AG08395 (cell line): Measurements from ENCODE around the gene MYO18A.

ENCODE experiments used
- DNase-seq: peaks from one replicate; pipeline ENCODE4 v3.0.0; 2012; ENCODE audit warnings: mixed read lengths, low spot score

The MYO18A gene

DNA sequence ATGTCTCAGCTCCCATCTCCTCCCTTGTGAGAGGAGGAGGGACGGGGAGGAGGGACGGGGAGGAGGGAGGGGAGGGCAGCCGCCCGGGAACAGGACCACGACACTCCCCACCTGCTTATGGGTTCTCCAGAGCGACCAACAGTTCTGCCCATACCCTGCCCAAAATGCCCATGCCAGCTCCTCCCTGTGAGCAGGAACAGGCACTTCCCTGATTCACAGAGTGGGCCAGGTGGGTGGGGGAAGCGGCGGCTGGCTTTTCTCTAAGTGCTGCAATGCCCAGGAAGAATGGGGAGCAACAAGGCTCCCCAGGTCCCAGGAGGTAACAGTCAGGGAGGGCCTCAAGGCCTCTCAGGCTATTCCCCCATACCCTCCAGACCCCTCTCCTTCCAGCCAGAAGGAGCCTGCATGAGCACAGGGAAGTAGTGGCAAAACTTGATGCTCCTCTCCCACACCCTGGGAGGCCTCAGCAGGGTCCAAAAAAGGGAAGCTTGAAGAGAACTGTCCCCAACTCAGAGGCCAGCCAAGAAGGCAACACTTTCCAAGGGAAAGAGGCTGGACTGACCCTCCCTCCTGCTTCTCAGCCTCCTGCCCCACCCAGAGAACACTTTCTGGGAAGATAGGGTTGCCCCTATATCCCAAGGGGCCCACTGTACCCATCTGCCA lies 53.8 kb downstream of the MYO18A start:
- no peak for DNase-seq

DNA sequence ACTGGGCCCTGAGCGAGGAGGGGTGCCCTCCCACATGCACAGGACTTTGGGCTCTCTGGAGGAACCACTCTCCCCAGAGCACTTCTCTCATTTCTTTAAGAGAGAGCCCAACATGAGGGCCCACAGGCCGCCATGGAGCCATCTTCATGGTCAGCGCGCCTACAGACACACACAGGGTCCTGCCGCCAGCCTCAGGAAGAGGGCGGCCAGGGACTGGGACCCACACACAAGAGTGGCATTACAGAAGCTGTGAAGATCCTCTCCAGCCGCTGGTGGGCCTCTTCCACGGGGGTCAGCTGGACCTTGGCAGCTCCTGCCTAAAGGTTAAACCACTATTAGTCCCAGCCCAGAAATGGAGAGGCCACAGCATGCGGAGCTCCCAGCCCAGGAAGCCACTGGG lies 54.5 kb downstream of the MYO18A start:
- DNase-seq: no peak

DNA sequence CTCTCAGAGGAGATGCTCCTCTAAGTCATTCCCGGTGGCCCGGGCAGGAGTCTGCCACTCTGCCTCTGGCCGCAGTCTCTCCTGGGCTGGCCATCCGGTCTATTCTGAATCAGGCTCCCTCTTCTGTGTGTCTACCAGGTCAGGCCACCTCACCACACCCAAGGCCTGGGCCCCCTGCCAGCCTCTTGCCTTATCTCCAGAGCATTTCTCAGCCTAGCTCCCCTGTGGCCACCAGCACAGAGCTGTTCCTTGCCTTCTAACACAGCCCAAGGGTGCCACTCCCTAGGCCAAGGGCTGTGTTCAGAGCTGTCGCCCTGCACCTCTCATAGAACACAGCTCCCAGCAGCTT lies 55.3 kb downstream of the MYO18A start:
- no peak for DNase-seq

DNA sequence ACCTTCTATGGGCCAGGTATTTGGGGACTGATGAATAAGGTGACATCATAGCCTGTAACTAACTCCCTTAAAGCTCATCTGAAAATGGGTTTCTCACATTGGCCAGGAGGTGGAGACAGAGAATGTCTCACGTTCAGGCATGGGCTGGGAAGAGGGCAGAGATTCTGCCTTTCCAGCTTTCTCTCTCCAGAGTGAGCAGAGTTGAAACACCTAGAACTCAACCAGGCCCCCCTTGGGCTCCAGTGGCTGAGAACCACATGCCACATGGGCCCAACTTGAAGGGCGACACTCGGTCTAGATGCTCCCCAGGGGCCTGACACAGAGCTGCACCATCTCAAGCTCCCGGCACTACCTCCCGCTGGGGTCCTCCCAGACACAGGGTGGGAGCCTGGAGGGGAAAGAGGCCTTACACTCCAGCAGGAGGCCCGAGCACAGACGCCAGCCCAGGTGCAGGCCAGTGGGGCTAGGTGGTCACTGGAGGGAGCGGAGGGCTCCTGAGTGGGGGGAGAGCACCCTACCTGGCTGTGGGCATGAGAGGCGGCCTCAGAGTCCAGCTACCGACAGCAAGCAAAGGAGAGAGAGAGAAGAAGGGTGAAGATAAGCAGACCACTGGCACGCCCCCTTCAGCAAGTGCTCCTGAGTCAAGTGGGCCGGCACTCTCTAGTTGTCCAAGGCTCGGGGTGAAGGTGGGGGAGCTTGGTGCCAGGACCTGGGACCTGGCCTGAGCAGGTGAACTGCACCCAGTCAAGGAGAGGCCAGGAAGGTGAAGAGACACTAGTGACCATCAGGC lies 55.9 kb downstream of the MYO18A start:
- DNase-seq: peak; percentile 84

DNA sequence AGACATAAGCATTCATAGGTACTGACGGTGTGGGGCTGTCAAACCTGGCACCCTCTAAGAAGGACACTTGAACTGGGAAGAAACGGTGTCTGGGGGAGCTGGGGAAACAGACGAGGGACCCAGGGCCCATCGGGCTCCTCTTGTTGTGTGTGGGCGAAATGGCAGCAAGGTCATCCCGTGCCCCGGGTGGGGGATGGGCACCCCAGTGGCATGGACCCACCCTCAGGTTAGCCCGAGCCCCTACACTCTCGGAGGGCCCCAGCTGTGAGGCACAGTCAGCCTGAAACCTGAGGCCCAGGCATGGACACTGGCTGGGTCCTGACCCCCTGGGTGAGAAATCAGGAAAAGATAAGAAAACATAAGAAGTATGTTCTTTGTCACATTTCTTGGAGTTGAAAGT lies 57.1 kb downstream of the MYO18A start:
- DNase-seq: no peak

DNA sequence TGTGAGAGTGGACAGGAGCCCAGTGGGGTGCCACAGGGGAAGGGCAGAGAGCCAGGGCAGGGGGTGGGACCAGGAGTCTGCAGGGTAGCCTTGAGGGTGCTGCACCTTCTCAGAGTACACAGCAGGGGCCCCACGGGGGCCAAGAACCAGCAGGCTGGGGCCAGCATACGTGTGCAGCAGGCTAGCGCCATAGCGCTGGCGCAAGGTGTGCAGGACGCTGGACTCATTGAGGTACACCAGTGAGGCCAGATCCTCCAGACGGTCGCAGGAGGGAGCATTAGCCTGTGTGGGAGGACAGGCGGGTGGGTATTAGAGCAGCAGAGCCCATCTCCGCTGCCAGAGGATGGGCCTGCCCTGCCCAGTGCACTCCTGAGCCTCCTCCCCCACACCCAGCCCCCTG lies 58.8 kb downstream of the MYO18A start:
- DNase-seq: no peak

DNA sequence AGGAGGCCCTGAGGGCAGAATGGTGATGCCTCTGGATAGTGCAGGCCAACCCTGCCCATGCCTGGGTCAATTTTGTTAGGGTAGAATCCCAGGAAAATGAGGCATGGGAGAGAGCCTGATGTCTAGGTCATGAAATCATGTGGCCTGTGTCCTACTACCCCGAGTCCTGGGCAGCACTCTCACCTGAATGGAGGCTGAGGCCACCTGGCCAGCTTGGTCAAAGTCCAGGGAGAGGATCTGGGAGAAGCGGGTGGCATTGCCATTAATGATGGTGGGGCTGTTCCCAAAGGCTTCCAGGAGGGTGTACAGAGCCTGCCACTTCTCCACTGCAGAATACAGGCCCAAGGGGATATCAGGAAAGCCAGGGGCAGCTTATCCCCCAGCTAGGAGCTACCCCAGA lies 59.8 kb downstream of the MYO18A start:
- DNase-seq: no peak

DNA sequence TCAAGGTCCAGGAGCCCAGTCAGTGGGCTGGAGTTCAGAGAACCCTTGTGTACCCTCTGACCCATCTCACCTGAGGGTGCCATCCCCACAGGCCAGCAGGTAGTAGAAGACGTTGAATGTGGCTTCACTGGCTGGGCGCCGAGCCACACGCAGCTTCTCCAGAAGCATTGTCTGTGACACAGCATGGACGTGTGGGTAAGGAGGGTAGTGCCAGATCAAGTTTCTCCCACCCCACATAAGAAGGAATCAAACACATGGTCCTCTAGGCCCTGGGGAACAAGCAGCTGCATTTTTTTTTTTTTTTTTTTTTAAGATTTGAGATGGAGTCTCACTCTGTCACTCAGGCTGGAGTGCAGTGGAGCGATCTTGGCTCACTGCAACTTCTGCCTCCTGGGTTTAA lies 60.9 kb downstream of the MYO18A start:
- no peak for DNase-seq

DNA sequence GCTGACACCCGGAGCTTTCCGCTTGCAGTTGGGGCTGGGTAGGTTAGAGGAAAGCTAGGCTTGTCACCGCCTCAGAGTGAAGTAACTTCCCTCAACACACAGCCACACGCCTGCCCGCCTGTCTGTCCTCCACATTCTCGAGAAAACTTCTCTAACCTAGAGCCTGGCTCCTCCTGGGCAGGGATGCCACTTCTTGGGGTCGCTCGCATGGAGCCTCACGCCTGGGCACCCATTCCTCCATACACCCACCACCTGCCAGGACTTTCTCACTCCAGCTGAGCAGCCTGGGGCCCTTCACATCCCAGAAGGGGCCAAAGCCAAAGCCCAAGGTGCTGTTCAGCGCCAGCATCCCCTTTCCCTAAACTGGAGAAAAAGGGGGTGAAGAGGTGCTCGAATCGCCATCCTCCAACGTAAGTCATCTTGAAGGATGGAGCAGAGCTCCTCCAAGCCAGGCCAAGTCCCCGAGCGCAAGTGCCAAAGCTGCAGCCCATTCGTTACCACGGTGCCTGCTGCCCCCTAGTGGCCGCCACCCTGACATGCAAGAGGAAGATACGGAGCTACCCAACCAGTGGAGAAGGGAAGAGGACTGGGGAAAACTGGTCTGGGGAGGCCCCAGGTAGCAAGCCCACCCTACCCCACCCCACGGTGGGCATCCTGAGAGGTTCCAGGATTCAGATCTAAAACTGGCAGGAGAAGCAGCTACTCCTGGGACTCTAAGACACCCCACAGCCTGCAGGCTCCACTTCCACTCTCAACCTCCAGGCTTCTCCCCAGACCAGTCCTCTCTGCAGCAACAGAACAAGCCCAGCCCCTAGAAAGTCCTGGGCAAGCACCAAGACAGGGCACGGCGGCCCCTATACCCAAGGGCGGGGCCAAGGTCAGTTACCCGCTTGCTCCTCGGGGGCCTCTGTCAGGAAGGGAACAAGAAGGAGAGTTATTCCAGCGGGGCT lies 63.1 kb downstream of the MYO18A start:
- peak; percentile 69 for DNase-seq

DNA sequence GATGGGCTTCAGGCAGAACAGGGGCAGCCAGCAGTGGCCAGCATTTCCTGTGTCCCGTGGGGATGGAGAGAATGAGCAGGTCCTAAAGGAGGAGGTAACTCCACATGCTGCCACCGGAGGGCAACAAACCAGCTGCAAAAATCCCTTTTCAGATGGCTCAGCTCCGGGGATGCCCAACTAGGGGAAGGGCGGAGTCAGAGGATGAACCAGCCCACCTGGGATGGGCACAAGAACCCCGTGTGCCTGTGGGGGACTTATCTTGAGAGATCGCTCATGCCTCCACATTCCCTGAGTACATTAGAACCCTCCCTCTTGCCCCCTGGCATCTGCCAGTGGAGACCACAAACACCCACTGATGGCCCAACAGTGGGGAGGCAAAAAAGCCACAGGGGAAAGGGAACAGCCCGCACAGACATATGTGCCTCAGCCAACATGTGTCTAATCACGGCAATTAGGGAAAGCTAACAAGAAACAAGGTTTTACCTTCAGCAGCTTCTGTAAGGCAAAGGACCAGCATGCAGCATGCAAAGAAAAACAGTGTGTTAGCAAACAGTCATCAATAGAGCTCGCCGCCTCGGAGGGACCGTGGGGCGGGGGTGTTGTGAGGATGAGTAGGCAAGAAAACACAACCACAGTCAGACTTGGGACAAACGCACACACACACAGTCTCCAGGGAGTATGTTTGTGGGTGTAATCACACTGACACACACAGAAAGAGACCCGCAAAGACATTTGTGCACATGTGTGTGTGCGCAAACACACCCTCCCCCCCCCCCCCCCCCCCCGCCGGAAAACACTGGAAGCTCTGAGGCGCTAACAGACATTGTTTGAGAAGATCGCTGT lies 64.0 kb downstream of the MYO18A start:
- peak; percentile 68 for DNase-seq

DNA sequence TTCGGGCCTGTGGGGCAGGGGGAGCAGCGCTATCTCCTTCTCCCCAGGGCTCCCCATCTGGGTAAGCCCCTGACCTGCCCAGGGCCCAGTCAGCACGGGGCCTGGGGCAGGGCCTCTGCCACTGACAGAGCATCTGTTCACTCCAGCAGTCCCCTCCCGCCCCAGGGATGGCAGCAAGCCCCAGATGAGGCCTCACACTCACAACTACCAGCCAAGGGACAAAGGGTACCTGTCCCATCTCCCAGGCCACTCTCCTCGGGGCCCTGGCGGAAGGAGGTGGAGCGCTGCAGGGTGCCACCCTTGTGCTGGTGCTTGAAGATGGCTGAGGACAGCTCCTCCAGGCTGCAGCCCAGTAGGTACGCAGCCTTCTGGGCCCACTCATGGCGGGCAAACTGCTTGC lies 64.8 kb downstream of the MYO18A start:
- DNase-seq: no peak

DNA sequence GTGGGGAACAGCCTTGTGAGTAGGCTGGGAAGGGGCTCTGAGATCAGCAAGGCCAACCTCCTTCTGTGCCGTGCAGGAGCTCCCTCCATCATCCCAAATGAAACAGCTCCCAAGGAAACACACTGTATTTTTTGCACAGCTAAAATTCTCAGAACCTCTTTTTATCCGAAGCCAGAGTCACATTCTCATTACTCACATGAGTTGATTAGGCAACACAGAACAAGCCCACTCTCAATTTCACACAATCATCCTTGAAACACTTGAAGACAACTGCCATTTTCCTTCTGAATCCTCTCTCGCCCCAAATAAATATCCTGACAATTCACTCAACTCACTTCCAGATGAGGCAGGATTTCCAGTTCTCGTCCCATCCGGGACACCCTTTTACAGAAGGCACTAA lies 66.1 kb downstream of the MYO18A start:
- no peak for DNase-seq

DNA sequence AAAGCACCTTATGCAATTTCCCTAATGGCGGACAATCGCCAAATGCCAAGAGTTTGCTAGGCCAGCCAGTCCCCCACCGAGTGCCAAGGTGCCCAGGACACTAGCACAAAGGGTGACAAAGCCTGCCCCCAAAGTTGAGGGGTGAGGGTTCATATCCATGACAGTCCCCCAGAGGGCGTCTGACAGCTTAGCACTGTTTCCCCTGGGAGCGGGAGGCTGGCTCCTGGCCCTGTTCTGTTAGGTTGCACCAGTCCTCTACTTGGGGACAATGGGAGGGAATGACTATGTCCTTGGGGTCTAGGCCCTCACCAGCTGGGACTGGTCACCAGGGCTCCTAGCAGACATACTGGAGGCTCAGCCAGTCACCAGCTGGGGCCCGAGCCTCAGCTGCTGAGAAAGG lies 66.9 kb downstream of the MYO18A start:
- no peak for DNase-seq

DNA sequence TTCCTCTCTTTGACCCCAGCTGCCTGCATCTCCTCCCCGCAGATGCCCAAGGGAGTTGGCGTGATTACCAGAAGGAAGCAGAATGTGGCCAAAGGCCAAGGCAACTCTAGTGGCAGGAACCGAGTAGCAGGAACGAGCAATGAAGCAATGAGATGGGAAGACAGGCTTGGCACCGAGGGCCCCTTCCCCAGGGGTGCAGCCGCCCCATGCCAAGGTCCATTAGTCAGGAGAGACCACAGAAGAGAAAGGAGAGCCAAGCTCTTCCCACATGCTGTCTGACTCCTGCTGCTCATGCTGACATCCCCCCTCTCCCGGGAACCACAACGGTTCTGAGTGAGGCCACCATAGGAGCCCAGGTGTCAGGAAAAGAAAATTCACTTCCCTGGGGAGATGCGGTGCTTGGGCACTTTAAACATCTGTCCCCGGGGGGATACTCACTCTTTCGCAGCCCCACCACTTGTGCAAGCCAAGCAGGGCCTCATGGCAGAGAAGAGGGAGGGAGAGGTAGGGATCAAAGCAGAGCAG lies 67.4 kb downstream of the MYO18A start:
- DNase-seq: no peak

DNA sequence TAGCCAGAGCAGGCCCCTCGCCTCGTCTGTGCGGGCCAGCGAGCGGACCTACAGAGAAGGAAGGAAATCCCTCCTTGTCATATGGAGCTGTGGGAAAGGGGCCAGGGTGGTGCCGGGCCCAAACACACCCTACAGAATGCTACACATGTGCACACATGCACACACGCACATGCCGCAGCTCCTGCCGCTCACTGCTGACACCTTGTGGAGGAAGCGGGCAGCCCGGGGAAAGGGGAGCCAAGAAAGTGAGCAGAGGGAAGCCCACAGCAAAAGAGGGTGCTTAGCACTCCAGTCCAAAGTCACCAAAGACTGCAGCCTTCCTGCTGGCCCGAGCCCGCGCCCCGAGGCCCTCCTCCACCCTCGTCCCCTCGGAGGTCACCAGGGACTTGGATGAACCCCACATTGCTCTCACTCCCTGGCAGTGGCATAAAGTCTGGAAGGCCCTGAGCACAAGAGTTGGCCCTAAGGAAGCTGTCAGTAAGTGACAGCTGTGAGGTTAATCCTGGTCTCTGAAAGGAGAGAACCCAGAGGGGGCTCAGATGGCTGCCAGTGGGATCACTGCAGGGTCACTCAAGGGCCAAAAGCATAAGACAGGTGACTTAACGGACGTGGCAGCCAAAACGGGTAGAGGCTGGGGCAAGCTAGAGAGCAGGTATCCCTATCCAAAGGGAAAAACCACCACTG lies 68.2 kb downstream of the MYO18A start:
- peak; percentile 75 for DNase-seq

DNA sequence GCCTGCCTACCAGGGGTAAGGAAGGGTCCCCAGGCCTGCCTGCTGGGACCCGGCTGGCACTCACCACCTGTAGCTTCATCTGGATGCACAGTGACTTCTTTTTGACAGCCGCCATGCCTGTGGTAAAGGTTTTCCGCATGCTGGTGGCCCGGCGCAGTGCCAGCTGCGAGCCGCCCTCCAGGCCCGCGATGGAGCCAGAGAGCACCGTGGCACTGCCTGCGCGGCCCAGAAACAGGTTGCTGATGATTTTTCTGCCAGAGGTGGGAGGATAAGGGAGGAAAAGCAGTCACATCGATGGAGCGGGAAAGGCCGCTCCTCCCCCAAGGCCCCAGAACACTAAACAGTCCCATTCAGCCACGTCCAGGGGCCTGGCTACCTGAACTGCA lies 69.8 kb downstream of the MYO18A start:
- DNase-seq: no peak

DNA sequence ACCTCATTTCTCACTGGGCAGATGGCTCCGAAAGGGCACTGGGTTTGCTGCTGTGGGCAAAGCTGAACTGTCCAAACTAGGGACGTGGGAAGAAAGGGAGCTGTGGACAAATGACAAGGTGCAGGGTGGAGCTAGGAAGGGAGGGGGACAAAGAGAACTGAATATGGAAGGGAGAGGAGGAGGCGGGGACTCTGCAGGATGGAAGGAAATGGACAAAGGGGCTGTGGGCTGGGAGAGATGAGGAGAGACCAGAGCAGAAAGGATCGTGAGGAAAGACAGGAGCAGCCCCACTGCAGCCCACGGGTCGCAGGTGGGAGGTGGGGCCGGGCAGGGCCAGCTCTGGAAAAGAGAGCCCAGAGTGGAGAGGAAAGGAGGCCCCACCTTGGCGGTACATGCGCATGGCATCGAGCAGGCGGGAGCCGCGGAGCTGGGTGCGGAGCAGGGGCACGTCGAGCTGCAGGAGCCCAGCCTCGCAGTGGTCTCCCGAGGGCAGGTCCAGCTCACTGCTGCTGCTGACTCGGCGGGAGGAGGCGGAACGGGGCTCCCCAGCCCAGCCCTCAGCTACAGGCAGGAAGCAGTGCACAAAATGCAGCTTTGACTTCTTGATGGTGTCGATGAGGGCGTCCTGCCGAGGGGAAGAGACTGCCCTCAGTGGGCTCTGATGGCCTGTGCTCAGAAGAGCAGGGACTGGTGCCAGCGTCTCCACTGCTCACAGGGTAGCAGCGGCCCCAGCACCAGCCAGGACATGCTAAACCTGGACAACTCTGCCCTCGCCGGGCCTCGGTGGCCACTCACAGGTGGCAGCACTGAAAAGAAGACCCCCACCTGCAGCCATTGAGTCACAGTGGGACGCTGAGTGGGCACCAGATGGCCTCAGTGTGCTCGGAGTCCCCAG lies 70.5 kb downstream of the MYO18A start:
- DNase-seq: no peak

DNA sequence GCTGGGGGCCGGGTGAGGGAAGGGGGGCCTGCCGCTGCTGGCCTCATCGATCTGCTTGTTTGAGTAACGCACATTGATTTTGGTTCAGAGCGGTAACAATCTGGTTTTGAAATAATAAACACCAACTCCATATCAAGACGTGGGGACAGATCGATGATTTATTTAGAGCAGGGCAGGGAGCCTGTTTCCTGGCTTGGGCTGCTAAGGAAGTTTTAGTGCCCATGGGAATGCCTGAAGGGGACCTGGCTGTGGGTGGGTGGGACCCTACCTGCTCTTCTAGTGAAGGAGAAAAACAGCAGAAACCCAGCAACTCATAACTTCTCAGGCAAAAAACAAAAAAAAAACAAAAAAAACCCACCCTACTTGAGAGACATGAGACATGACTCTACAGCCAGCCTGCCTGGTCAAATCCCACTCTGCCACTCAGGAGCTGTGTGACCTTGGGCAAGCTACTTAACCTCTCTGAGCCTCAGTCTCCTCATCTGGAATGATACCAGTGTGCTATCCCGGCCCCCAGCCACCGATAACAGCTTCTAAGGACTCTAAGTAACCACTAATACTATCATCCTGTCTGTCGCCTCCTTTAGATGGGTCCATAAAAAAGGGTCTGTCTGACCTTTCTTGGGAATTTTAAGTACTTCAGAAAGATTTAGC lies 71.2 kb downstream of the MYO18A start:
- no peak for DNase-seq
